Umbilical cord (tissue), 2 donors: ENCODE data around the gene SLC5A10. TPM values are rescaled to one million over a fixed set of nuclear protein-coding genes. Genes with fewer than 3 reads are reported as not detected.
"Not testable (repeated sequence)": the region's sequence is repeated elsewhere in the genome, so short reads cannot be mapped to it uniquely, and the experiment has no call there.

Source experiments
- DNase-seq: peaks from one replicate; pipeline ENCODE4 v3.0.0-alpha.2; 2015; ENCODE audit warnings: low spot score
- total RNA-seq: library from RNA; depleted of rRNA; stranded (reverse); fragments of >200 nt; gene quantifications from one replicate; pipeline ENCODE4 v1.2.3, GENCODE V29; 2014; ENCODE audit warnings: low replicate concordance; ENCODE audit not compliant: insufficient read depth

Gene SLC5A10
- total RNA-seq, 1 donor from 2014 or later: 0.48 TPM

- no peak for DNase-seq
Observed at GRCh38 chr17:18947866-18948265, 4.1 kb upstream of the SLC5A10 start.

DNA sequence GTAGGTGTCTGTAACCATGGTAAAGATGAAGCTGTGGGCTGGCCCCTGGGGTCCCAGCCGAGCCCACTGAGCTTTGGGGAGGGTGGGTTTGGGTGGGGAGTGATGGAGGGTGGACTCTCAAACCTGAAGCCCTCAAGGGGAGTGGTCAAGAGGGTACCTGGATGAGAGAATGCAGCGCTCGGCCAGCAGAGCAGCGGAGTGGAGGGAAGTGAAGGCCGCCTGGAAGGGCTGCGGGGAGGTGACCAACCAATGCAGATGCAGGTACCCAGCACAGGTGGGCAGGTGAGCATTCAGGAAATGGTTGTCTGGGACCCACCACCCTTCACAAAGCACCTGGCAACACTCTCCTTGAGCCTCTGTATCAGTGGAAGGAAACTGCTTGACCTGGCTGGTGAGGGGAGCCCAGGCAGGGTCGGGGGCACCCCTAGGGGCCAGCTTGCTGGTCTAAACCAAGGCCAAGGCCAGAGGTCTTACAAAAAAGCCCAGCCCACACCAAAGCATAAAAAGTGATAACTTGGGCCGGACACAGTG is 3.4 kb upstream of the SLC5A10 start:
- DNase-seq: no peak

DNA sequence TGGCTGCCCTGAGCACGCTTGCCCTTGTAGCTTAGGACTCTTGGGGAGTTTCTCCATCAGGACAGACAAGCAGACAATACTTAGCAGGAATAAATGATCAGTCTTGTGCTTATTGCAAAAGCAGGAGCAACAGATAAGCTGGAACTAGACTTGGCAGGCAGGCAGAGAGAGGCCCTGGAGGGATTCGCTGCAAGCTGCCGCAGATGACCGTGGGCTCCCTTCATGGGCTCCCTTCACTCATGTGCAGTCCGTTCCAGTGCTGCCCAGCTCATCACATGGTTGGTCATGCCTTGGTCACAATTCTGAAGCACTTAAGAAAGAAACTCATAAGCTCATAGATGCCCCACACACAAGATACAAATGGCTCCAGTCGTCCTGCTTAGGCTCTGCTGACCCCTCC is 2.4 kb upstream of the SLC5A10 start:
- DNase-seq: peak; percentile 83

- no peak for DNase-seq
Observed at GRCh38 chr17:18950346-18950745, 1.6 kb upstream of the SLC5A10 start.

DNA sequence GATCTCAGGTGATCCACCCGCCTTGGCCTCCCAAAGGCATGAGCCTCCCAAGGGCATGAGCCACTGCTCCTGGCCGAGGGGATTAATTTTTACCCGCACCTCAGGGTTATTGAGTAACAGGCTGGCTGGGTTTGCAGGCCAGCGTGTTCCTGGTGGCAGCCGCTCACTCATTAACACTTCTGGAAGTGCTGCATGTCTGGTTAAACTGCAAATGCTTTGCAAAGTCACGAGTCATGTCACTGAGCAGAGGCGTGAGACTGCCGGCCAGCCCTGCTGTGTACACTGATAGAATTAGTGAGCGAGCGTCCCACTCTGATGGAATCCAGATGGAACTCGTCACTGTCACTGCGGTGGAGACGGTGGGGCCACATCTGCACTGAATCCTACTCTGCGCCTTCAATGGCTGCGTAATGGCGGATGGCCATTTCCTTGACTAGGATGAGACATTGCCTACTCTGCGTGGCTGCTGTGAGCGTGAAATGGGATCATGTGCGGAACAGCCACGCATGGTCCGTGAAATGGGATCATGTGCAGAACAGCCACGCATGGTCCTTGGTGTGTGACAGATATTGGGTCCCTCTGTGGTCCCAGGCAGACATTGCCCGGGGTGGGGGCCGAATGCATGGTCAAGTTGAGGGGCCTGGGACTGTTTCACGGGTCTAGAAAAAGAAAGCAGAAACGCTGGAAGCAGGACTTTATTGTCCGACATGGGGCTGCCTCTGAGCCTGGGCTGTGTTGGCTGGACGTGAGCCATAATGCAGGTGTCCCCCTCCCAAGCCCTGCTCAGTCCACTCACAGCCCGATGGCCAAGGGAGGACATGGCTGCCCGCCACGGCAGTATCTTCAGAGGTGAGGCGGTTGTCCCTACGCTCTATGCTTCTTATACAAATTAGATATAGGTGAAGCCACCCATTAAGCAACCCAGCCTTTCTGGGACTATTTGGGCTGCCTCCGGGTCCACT is 740 bp upstream of the SLC5A10 start:
- DNase-seq: no peak

GRCh38 chr17:18953231-18953728 is 1.3 kb downstream of the SLC5A10 start:
- DNase-seq: no peak

- no peak for DNase-seq
Observed at GRCh38 chr17:18954321-18954720, 2.4 kb downstream of the SLC5A10 start.

- no peak for DNase-seq
Observed at GRCh38 chr17:18955009-18955408, 3.0 kb downstream of the SLC5A10 start.

DNA sequence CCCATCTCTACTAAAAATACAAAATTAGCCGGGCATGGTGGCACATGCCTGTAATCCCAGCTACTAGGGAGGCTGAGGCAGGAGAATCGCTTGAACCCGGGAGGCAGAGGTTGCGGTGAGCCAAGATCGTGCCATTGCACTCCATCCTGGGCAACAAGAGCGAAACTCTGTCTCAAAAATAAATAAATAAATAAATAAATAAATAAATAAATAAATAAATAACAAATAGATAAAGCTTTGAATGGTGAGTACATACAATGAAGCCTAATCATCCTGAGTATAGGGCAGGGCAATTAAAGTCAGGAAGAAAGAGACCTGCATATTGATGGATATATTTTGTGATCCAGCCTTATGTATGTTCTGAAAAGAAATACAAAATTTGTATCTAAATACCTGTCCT is 4.1 kb downstream of the SLC5A10 start:
- not testable (repeated sequence) for DNase-seq

DNA sequence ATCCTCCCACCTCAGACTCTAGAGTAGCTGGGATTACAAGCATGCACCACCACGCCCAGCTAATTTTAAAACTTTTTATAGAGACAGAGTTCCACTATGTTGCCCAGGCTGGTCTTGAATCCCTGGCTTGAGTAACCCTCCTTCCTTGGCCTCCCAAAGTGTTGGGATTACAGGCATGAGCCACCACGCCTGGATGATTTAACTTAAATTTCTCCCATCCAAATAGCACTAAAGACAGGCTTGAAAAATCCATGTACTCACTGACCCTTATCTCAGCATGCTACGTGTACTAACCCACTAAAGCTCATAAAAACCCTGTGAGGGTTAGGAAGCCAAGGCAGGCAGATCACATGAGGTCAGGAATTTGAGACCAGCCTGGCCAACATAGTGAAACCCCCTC is 4.6 kb downstream of the SLC5A10 start:
- peak; percentile 78 for DNase-seq

GRCh38 chr17:18957831-18958230 is 5.9 kb downstream of the SLC5A10 start:
- DNase-seq: no peak

DNA sequence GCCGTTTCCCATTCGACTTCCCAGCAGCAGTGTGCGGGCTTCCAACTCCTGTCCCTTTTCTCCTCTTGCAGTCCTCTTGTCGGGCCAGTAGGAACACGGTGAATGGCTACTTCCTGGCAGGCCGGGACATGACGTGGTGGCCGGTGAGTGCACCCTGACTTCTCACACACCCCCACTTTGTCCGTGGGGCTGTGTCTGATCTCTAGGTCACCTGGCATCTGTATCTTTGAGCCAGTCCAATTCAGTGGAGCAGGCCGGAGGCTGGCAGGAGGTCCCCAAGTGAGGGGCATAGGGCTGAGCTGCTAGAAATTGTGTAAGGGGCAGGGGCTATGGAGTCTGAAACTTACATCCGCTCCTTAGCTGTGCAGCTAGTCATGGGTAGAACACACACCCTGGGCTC is 6.6 kb downstream of the SLC5A10 start:
- DNase-seq: no peak

GRCh38 chr17:18959071-18959844 is 7.3 kb downstream of the SLC5A10 start:
- no peak for DNase-seq

GRCh38 chr17:18959845-18960240 is 7.9 kb downstream of the SLC5A10 start:
- no peak for DNase-seq

- DNase-seq: no peak
Observed at GRCh38 chr17:18960241-18960665, 8.3 kb downstream of the SLC5A10 start.

- peak; percentile 46 for DNase-seq
Observed at GRCh38 chr17:18960803-18961511, 9.0 kb downstream of the SLC5A10 start.

- no peak for DNase-seq
Observed at GRCh38 chr17:18961634-18962493, 9.9 kb downstream of the SLC5A10 start.

DNA sequence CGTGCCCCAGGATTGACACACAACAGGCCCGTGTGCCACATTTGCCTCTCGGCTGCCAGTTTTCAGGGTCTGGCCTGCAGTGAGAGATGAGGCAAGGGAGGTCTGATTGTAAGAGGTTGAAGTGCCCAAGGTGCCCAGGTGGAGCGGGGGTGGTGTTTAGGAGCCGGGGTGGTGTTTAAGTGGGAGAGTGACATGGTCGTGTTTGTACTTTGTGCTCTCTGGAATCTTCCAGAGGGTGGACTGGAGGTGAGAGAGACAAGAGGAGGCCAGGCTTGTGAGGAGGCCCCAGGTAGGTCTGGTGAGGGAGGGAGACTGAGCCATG is 10.5 kb downstream of the SLC5A10 start:
- no peak for DNase-seq

DNA sequence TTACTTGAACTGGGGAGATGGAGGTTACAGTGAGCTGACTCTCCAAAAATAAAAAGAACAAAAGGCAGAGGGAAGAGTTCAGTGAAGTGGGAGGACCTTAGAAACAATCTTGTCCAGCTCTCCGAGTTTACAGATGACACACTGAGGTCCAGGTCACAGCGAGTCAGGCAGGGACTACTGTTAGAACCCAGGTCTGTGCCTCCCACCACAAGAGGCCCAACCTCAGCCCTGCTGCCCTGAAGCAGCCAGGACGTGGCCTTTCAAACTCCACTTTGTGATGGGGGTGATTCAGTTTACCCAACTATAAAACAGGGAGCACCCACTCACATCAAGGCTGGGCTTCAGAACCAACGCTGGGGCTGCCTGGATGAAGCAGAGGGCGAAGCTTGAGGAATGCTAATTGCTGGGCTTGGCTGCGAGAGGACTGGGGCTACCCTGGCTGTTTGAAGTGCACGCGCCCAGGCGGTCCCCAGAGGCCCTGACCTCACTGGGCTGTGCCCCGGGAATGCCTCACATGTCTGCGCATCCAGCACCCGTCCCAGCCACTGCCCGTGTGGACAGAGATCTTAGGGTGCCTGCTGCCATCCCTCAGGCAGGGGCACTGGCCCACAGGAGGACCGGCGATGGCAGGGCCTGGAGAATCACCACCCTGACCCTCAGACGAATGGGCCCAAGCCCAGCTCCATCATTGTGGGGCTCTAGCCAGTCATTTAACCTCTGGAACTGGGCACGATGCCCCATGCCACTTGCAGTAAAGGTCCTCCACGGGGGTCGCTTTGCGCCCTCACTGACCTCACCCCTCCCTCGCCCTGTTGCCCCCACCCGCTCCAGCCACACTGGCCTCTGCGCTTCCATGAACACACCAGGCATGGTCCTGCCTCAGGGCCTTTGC is 11.4 kb downstream of the SLC5A10 start:
- DNase-seq: no peak

- no peak for DNase-seq
Observed at GRCh38 chr17:18964018-18964351, 12.0 kb downstream of the SLC5A10 start.
